Fibroblast of lung (primary cell): Measurements from ENCODE around the gene PDILT.

Source experiments
- EZH2 ChIP-seq: IDR thresholded peaks from 2 replicates; pipeline ENCODE4 v1.5.1; 2012; ENCODE audit warnings: low read length, control low read depth, mild to moderate bottlenecking; ENCODE audit errors: missing control alignments
- TF ChIP-seq, protein P1 (sequence below), 2 donors: IDR thresholded peaks in 1 of 2; conservative IDR thresholded peaks in 1 of 2; 1 replicate in 1 of 2; 2 replicates in 1 of 2; pipeline ENCODE4 v1.5.1; 2011 to 2012; ENCODE audit warnings: low read length in 2 of 2, control low read depth in 1 of 2, inconsistent platforms in 1 of 2, low read depth in 1 of 2, mild to moderate bottlenecking in 1 of 2

DNA sequence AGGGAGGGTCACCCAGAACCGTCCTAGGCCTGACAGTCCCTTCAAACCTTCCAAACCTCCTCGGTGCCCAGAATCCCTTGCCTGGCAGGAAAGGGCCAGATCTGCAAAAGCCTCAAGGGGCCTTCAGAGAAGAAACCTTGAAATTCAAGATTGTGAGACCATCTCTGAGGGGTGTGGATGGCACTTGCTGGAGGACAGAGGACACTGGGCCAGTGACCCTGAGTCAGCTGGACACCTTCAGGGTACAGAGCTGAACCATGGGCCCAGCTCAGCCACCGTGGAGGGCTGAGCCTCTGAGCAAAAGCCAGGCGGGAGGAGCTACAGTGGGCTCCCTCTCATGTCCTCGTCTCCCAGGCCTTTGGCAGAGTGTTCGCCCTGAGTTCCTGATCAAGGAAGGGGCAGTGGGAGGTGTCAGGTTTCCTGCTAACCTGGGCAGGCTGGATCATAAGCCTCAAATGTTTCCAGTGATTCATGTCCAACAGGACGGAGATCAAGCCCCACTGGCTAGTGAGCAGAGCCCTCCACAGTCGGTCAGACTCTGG is 3.0 kb downstream of the PDILT start:
- TF ChIP-seq, protein P1, sequence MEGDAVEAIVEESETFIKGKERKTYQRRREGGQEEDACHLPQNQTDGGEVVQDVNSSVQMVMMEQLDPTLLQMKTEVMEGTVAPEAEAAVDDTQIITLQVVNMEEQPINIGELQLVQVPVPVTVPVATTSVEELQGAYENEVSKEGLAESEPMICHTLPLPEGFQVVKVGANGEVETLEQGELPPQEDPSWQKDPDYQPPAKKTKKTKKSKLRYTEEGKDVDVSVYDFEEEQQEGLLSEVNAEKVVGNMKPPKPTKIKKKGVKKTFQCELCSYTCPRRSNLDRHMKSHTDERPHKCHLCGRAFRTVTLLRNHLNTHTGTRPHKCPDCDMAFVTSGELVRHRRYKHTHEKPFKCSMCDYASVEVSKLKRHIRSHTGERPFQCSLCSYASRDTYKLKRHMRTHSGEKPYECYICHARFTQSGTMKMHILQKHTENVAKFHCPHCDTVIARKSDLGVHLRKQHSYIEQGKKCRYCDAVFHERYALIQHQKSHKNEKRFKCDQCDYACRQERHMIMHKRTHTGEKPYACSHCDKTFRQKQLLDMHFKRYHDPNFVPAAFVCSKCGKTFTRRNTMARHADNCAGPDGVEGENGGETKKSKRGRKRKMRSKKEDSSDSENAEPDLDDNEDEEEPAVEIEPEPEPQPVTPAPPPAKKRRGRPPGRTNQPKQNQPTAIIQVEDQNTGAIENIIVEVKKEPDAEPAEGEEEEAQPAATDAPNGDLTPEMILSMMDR (conservative IDR thresholded peaks at IDR 0.05 in 1 of 2, IDR thresholded peaks at IDR 0.05 in 1 of 2; ENCODE audit: low read depth in 1 of 2, low read length in 2 of 2): no peak
- no peak for TF ChIP-seq EZH2
